Measurements from ENCODE around the gene NAT9. TPM values are rescaled to one million over a fixed set of nuclear protein-coding genes. Genes with fewer than 3 reads are reported as not detected.

NAT9 gene
- total RNA-seq, 1 experiment from 2014 or later, result 64.8 TPM

DNA sequence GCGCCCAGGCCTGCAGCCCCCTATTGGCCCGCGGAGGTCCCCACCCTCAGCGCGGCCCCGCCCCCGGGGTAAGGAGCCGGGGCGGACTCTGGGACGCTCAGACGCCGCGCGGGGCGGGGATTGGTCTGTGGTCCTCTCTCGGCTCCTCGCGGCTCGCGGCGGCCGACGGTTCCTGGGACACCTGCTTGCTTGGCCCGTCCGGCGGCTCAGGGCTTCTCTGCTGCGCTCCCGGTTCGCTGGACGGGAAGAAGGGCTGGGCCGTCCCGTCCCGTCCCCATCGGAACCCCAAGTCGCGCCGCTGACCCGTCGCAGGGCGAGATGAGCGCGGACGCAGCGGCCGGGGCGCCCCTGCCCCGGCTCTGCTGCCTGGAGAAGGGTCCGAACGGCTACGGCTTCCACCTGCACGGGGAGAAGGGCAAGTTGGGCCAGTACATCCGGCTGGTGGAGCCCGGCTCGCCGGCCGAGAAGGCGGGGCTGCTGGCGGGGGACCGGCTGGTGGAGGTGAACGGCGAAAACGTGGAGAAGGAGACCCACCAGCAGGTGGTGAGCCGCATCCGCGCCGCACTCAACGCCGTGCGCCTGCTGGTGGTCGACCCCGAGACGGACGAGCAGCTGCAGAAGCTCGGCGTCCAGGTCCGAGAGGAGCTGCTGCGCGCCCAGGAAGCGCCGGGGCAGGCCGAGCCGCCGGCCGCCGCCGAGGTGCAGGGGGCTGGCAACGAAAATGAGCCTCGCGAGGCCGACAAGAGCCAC, 27.4 kb downstream of the NAT9 start, which contains the start of gene NHERF1:
NHERF1 (plus strand) TSS at position 100 of the 750 bp plus-strand sequence; CDS start at position 319, 219 bp downstream.
- TF ChIP-seq, protein P1, sequence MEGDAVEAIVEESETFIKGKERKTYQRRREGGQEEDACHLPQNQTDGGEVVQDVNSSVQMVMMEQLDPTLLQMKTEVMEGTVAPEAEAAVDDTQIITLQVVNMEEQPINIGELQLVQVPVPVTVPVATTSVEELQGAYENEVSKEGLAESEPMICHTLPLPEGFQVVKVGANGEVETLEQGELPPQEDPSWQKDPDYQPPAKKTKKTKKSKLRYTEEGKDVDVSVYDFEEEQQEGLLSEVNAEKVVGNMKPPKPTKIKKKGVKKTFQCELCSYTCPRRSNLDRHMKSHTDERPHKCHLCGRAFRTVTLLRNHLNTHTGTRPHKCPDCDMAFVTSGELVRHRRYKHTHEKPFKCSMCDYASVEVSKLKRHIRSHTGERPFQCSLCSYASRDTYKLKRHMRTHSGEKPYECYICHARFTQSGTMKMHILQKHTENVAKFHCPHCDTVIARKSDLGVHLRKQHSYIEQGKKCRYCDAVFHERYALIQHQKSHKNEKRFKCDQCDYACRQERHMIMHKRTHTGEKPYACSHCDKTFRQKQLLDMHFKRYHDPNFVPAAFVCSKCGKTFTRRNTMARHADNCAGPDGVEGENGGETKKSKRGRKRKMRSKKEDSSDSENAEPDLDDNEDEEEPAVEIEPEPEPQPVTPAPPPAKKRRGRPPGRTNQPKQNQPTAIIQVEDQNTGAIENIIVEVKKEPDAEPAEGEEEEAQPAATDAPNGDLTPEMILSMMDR (IDR thresholded peaks at IDR 0.05; ENCODE audit: unreplicated experiment), result no peak
- H3K27ac Mint-ChIP-seq (ENCODE audit: low read depth, unreplicated experiment), result peak within 1 kb of the TSS; percentile 57
- ChIA-PET CTCF (interaction anchor here (0.6 to 4.7 kb wide), 6 partner anchors 15 to 227 kb away, joined by 3 to 74 read pairs (median 19); partner anchors contain the start of gene NAT9), POLR2A (interaction anchor here (0.6 to 3.6 kb wide), 11 partner anchors 11 to 295 kb away, joined by 3 to 31 read pairs (median 5); partner anchors contain the start of genes FDXR and NAT9)
- intact Hi-C loops (cut with micrococcal nuclease), result loop anchor here (1.0 to 2.0 kb wide), 2 partner anchors 22 to 212 kb away; no protein-coding TSS in a partner anchor
- peak within 1 kb of the TSS; percentile 88 for H3K4me3 Mint-ChIP-seq (ENCODE audit: unreplicated experiment)
- H3K9me3 Mint-ChIP-seq (ENCODE audit: unreplicated experiment), result no peaks in the 10 kb centered on the region
- H3K4me1 Mint-ChIP-seq (ENCODE audit: insufficient read depth, unreplicated experiment), result peaks cover 34% of the 10 kb centered on the region
- no peaks in the 10 kb centered on the region for H3K36me3 Mint-ChIP-seq (ENCODE audit: insufficient read depth, unreplicated experiment)
- no peaks in the 10 kb centered on the region for H3K27me3 Mint-ChIP-seq (ENCODE audit: insufficient read depth, unreplicated experiment)
- DNase-seq (ENCODE audit: unreplicated experiment), result peak; percentile 94
- TSS peak; percentile 78 for BruUV-seq (replicated peaks)

DNA sequence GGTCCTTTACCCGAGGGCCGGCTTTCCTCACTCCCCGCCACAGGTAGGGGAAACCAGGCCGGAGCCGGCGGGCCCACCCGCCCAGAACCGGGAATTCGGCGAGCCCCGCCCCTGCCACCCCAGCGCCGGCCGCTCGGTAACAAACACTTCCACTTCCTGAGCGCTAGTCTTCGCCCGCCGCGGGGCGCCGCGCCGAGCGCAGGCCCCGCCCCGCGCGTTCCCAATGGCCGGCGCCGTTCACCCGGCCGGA, 27.9 kb downstream of the NAT9 start:
- Mint-ChIP-seq H3K36me3 (ENCODE audit: insufficient read depth, unreplicated experiment) (no peaks in the 10 kb centered on the region), H3K4me3 (ENCODE audit: unreplicated experiment) (peak overlapping the region; percentile 88), H3K27ac (ENCODE audit: low read depth, unreplicated experiment) (peak overlapping the region; percentile 57), H3K9me3 (ENCODE audit: unreplicated experiment) (no peaks in the 10 kb centered on the region), H3K27me3 (ENCODE audit: insufficient read depth, unreplicated experiment) (no peaks in the 10 kb centered on the region), H3K4me1 (ENCODE audit: insufficient read depth, unreplicated experiment) (peaks cover 34% of the 10 kb centered on the region)
- DNase-seq (ENCODE audit: unreplicated experiment), result no peak
- TF ChIP-seq, protein P1 (IDR thresholded peaks at IDR 0.05; ENCODE audit: unreplicated experiment), result no peak
- CTCF ChIA-PET, result interaction anchor here (0.7 to 4.7 kb wide), 4 partner anchors 23 to 115 kb away, joined by 3 to 74 read pairs (median 36); no protein-coding TSS in a partner anchor
- no TSS peak for BruUV-seq (replicated peaks)
- intact Hi-C loops (cut with micrococcal nuclease), result loop anchor here (1.0 to 2.0 kb wide), 2 partner anchors 22 to 213 kb away; no protein-coding TSS in a partner anchor
- POLR2A ChIA-PET, result interaction anchor here (0.7 kb wide), 2 partner anchors 212 to 458 kb away, joined by 3 read pairs; partner anchors contain the start of gene NUP85

DNA sequence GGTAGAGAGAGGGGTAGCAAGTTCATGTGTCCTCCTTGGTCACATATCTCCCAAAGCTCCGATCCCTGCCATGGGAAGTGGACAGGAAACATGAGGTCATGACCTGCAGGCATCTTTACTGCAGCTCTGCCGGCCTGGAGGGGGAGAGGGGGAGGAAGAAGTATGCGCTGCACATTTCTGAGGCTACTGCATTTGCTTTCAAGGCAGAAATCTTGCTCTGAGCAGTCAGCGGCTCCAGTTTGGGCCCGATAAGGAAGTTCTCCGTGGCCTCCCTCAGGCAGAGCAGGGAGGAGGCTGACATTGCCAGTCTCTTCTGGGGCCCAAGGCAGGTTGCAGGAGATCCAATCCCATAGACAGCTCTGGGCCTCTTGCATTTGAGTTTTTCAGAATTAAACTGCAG, 29.2 kb downstream of the NAT9 start:
- no peak overlapping the region for H3K4me3 Mint-ChIP-seq (ENCODE audit: unreplicated experiment)
- CTCF ChIA-PET, result interaction anchor here (0.7 to 4.7 kb wide), 8 partner anchors 10 to 1520 kb away, joined by 3 to 74 read pairs (median 20); no protein-coding TSS in a partner anchor
- H3K4me1 Mint-ChIP-seq (ENCODE audit: insufficient read depth, unreplicated experiment), result peaks cover 24% of the 10 kb centered on the region
- POLR2A ChIA-PET, result interaction anchor here (0.6 to 2.5 kb wide), 2 partner anchors 103 to 126 kb away, joined by 3 to 12 read pairs; partner anchors contain the start of gene FDXR
- H3K27ac Mint-ChIP-seq (ENCODE audit: low read depth, unreplicated experiment), result no peak overlapping the region
- H3K27me3 Mint-ChIP-seq (ENCODE audit: insufficient read depth, unreplicated experiment), result no peaks in the 10 kb centered on the region
- DNase-seq (ENCODE audit: unreplicated experiment), result no peak
- BruUV-seq (replicated peaks), result no TSS peak
- no peaks in the 10 kb centered on the region for H3K9me3 Mint-ChIP-seq (ENCODE audit: unreplicated experiment)
- intact Hi-C loops (cut with micrococcal nuclease), result no loop called here
- TF ChIP-seq, protein P1 (IDR thresholded peaks at IDR 0.05; ENCODE audit: unreplicated experiment), result no peak
- no peaks in the 10 kb centered on the region for H3K36me3 Mint-ChIP-seq (ENCODE audit: insufficient read depth, unreplicated experiment)

DNA sequence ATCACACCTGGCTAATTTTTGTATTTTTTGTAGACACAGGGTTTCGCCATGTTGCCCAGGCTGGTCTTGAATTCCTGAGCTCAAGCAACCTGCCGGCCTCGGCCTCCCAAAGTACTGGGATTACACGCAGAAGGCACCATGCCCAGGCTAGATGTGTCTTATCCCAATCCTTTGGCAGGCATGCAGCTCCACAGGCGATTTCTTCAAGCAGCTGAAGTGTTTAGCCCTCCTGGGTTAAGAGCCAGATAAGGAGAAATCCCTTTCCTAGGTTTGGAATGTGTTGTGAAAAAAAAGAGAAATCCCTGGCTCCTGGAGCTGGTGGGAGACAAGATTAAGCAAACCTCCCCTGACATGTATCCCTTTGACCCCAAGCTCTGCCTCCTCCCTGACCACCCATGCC, 29.8 kb downstream of the NAT9 start:
- Mint-ChIP-seq H3K9me3 (ENCODE audit: unreplicated experiment) (no peaks in the 10 kb centered on the region), H3K4me1 (ENCODE audit: insufficient read depth, unreplicated experiment) (peaks cover 21% of the 10 kb centered on the region), H3K36me3 (ENCODE audit: insufficient read depth, unreplicated experiment) (no peaks in the 10 kb centered on the region), H3K4me3 (ENCODE audit: unreplicated experiment) (no peak overlapping the region), H3K27ac (ENCODE audit: low read depth, unreplicated experiment) (no peak overlapping the region), H3K27me3 (ENCODE audit: insufficient read depth, unreplicated experiment) (no peaks in the 10 kb centered on the region)
- TF ChIP-seq, protein P1 (IDR thresholded peaks at IDR 0.05; ENCODE audit: unreplicated experiment), result no peak
- no TSS peak for BruUV-seq (replicated peaks)
- intact Hi-C loops (cut with micrococcal nuclease), result no loop called here
- DNase-seq (ENCODE audit: unreplicated experiment), result no peak
- POLR2A ChIA-PET, result interaction anchor here (1.5 to 2.5 kb wide), 2 partner anchors 116 to 127 kb away, joined by 4 to 12 read pairs; partner anchors contain the start of gene FDXR
- CTCF ChIA-PET, result interaction anchor here (0.7 to 4.7 kb wide), 10 partner anchors 10 to 620 kb away, joined by 3 to 74 read pairs (median 4); no protein-coding TSS in a partner anchor
